ENCODE results near the gene SACM1L. TPM values are rescaled to one million over a fixed set of nuclear protein-coding genes. Genes with fewer than 3 reads are reported as not detected.

Gene SACM1L, protein sequence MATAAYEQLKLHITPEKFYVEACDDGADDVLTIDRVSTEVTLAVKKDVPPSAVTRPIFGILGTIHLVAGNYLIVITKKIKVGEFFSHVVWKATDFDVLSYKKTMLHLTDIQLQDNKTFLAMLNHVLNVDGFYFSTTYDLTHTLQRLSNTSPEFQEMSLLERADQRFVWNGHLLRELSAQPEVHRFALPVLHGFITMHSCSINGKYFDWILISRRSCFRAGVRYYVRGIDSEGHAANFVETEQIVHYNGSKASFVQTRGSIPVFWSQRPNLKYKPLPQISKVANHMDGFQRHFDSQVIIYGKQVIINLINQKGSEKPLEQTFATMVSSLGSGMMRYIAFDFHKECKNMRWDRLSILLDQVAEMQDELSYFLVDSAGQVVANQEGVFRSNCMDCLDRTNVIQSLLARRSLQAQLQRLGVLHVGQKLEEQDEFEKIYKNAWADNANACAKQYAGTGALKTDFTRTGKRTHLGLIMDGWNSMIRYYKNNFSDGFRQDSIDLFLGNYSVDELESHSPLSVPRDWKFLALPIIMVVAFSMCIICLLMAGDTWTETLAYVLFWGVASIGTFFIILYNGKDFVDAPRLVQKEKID
- total RNA-seq: 10 to 100 TPM; 48.8 to 52.5 (median 49.2) TPM

DNA sequence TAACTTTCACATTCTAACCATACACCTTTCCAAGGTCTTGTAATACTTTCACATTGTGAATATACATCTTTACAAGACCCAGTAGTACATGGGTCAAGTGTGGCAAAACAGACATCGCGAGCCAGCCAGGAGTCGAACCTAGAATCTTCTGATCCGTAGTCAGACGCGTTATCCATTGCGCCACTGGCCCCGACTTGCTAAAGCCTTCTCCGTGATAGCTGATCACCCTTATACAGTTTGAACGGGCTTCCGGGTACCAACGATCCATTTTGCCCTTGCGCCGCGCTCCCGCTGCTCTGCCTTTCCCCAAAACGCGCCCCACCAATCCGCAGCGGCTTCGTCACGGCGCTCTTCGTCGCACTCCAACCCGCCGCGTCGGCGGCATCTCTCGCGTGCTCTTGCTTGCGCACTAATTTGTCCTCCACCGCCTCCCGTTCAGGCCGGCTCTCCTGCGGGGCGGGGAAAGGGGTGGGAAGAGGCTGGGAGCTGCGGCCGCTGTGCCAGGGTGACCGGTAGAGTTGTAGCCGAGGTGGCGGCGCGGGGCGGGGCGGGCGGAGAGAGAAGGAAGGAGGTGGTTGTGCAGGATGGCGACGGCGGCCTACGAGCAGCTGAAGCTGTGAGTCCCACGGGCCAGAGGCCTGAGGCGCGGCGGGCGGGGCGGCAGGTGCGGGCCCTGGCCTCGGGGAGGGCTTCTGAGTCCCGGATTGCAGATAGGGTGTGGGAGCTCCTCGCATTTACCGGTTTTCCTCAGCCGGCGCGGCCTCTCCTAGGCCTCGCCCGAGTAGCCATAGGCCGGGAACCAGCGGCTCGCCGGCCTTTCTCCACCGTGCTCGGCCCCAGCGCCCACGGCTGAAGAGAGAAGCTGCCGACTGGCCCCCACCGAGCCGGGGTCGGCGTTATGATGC lies at the start of gene SACM1L:
Gene SACM1L, plus strand, starts transcription at position 515 of the 905 bp plus-strand sequence. Its CDS starts 70 bp downstream, at position 585.
- peak; percentile 93 for DNase-seq
- H3K9me3 Mint-ChIP-seq: no peaks in the 10 kb centered on the region
- peaks cover 22% of the 10 kb centered on the region for H3K36me3 Mint-ChIP-seq (ENCODE audit: insufficient read depth)
- peaks cover 50% of the 10 kb centered on the region for H3K4me1 Mint-ChIP-seq (ENCODE audit: low read depth)
- H3K4me3 Mint-ChIP-seq: peak within 1 kb of the TSS; percentile 81
- ATAC-seq: peak; percentile 89 to 91
- H3K27me3 Mint-ChIP-seq (ENCODE audit: low read depth): peaks cover 3% of the 10 kb centered on the region

DNA sequence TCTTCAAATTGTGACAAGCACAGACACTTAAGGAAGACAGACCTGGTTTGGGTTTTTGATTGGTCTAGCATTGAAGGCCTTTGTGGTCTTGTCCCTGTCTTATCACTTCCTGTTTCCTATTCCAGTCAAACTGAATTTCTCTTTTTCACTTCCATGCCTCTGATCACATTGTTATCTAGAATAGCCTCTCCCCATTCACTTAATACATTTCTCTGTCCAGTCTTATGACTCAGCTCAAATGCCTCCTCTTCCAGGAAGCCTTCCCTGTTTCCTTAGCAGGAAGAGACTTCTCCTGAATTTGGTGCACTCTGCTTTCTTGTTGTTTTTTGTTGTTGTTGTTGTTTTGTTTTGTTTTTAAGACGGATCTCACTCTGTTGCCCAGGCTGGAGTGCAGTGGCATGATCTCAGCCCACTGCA lies 49.1 kb upstream of the SACM1L start:
- DNase-seq (no peak), ATAC-seq (no peak)
- Mint-ChIP-seq H3K4me1 (ENCODE audit: low read depth) (peaks cover 7% of the 10 kb centered on the region), H3K27me3 (ENCODE audit: low read depth) (no peaks in the 10 kb centered on the region), H3K36me3 (ENCODE audit: insufficient read depth) (peaks cover 15% of the 10 kb centered on the region), H3K4me3 (no peak overlapping the region), H3K9me3 (no peaks in the 10 kb centered on the region)

- H3K4me3 Mint-ChIP-seq: no peak overlapping the region
- H3K9me3 Mint-ChIP-seq: no peaks in the 10 kb centered on the region
- no peak for DNase-seq
- H3K4me1 Mint-ChIP-seq (ENCODE audit: low read depth): peaks cover 7% of the 10 kb centered on the region
- H3K27me3 Mint-ChIP-seq (ENCODE audit: low read depth): no peaks in the 10 kb centered on the region
- peaks cover 15% of the 10 kb centered on the region for H3K36me3 Mint-ChIP-seq (ENCODE audit: insufficient read depth)
- no peak for ATAC-seq
Observed at GRCh38 chr3:45640724-45641361, 48.4 kb upstream of the SACM1L start.

- DNase-seq (no peak), ATAC-seq (no peak)
- Mint-ChIP-seq H3K4me1 (ENCODE audit: low read depth) (peaks cover 7% of the 10 kb centered on the region), H3K9me3 (no peaks in the 10 kb centered on the region), H3K4me3 (no peak overlapping the region), H3K36me3 (ENCODE audit: insufficient read depth) (peaks cover 15% of the 10 kb centered on the region), H3K27me3 (ENCODE audit: low read depth) (no peaks in the 10 kb centered on the region)
Observed at GRCh38 chr3:45641756-45642155, 47.4 kb upstream of the SACM1L start.

- no peak for ATAC-seq
- H3K4me1 Mint-ChIP-seq (ENCODE audit: low read depth): peaks cover 7% of the 10 kb centered on the region
Observed at GRCh38 chr3:45642731-45643152, 46.5 kb upstream of the SACM1L start.

DNA sequence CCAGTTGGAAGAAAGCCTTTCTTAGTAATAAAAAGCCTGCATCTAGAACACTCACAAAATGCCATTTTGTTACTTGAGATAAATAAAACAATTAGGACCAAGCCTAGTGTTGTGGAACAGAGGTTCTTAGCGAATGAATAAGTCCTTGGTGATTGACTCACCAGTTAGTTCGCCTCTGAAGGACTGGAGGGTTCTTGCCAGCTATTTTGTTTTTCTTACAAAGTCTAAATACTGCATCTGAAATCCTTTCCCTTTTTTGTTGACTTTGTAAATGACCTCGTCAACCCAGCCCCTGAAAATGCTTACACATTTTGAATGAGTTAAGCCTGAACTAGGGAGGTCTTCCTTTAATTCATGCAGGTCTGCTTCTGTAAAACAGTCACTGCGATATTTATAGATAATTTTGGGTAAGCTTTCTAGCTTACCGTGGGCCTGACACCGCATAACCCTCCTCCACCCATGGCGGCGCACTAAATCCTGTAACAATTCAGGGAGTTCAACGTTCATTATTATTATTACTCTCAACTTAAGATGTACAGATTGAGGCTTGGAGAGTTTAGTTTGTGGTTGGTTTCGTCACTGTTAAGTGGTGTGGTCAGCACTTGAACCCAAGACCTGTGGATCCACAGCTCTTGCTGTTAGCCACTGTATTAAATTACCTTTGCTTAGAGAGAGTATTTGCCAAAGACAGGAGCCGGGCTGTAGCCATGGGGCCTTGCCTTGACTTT lies 45.0 kb upstream of the SACM1L start:
- DNase-seq (no peak), ATAC-seq (no peak)
- H3K4me3 Mint-ChIP-seq: no peak overlapping the region
- H3K27me3 Mint-ChIP-seq (ENCODE audit: low read depth): no peaks in the 10 kb centered on the region
- peaks cover 7% of the 10 kb centered on the region for H3K4me1 Mint-ChIP-seq (ENCODE audit: low read depth)
- peaks cover 27% of the 10 kb centered on the region for H3K36me3 Mint-ChIP-seq (ENCODE audit: insufficient read depth)
- peaks cover 17% of the 10 kb centered on the region for H3K9me3 Mint-ChIP-seq

More at GRCh38 chr3:45642731-45643152, 46.5 kb upstream of the SACM1L start:
- no peak for DNase-seq
- Mint-ChIP-seq H3K27me3 (ENCODE audit: low read depth) (no peaks in the 10 kb centered on the region), H3K36me3 (ENCODE audit: insufficient read depth) (peaks cover 15% of the 10 kb centered on the region), H3K4me3 (no peak overlapping the region), H3K9me3 (peaks cover 3% of the 10 kb centered on the region)

- Mint-ChIP-seq H3K4me1 (ENCODE audit: low read depth) (peaks cover 5% of the 10 kb centered on the region), H3K4me3 (no peak overlapping the region), H3K36me3 (ENCODE audit: insufficient read depth) (peaks cover 27% of the 10 kb centered on the region), H3K27me3 (ENCODE audit: low read depth) (no peaks in the 10 kb centered on the region), H3K9me3 (peaks cover 19% of the 10 kb centered on the region)
- ATAC-seq (no peak), DNase-seq (no peak)
Observed at GRCh38 chr3:45644791-45645201, 44.4 kb upstream of the SACM1L start.

- ATAC-seq (no peak), DNase-seq (no peak)
- Mint-ChIP-seq H3K36me3 (ENCODE audit: insufficient read depth) (peaks cover 34% of the 10 kb centered on the region), H3K4me1 (ENCODE audit: low read depth) (peaks cover 6% of the 10 kb centered on the region), H3K4me3 (no peak overlapping the region), H3K9me3 (peaks cover 21% of the 10 kb centered on the region), H3K27me3 (ENCODE audit: low read depth) (no peaks in the 10 kb centered on the region)
Observed at GRCh38 chr3:45646051-45646585, 43.1 kb upstream of the SACM1L start.

GRCh38 chr3:45647148-45647619 lies 42.0 kb upstream of the SACM1L start:
- no peaks in the 10 kb centered on the region for H3K27me3 Mint-ChIP-seq (ENCODE audit: low read depth)
- no peak for DNase-seq
- no peak for ATAC-seq
- H3K4me1 Mint-ChIP-seq (ENCODE audit: low read depth): peaks cover 6% of the 10 kb centered on the region
- H3K36me3 Mint-ChIP-seq (ENCODE audit: insufficient read depth): peaks cover 33% of the 10 kb centered on the region
- peaks cover 21% of the 10 kb centered on the region for H3K9me3 Mint-ChIP-seq
- H3K4me3 Mint-ChIP-seq: no peak overlapping the region

DNA sequence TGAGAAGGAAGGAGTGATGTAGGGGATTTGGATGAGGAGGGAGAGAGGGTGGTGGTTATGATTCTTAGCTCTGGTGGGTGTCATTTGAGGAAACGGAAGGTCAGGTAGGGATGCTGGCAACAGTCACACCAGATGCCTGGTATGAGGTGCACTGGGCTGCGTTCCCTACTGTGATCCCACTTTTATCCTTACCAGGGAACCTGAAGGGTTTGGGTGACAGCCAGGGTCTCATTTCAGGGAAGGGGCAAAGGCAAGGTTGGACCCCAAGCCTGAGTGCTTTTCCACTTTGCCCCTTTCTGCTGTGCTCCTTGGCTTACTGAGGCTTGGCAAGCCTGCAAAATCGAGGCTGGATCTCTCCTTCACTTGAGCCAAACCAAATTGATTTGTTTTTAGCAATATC lies 36.0 kb upstream of the SACM1L start:
- no peak for DNase-seq
- Mint-ChIP-seq H3K4me1 (ENCODE audit: low read depth) (peaks cover 17% of the 10 kb centered on the region), H3K36me3 (ENCODE audit: insufficient read depth) (peaks cover 19% of the 10 kb centered on the region), H3K4me3 (no peak overlapping the region), H3K27me3 (ENCODE audit: low read depth) (no peaks in the 10 kb centered on the region), H3K9me3 (peaks cover 14% of the 10 kb centered on the region)
- no peak for ATAC-seq

GRCh38 chr3:45654397-45654944 lies 34.7 kb upstream of the SACM1L start:
- Mint-ChIP-seq H3K36me3 (ENCODE audit: insufficient read depth) (peaks cover 11% of the 10 kb centered on the region), H3K4me3 (no peak overlapping the region), H3K27me3 (ENCODE audit: low read depth) (no peaks in the 10 kb centered on the region), H3K9me3 (peaks cover 5% of the 10 kb centered on the region), H3K4me1 (ENCODE audit: low read depth) (peaks cover 17% of the 10 kb centered on the region)
- no peak for DNase-seq
- ATAC-seq: no peak

- ATAC-seq: no peak
- H3K4me3 Mint-ChIP-seq: no peak overlapping the region
- H3K36me3 Mint-ChIP-seq (ENCODE audit: insufficient read depth): peaks cover 3% of the 10 kb centered on the region
- H3K9me3 Mint-ChIP-seq: no peaks in the 10 kb centered on the region
- peaks cover 19% of the 10 kb centered on the region for H3K4me1 Mint-ChIP-seq (ENCODE audit: low read depth)
- H3K27me3 Mint-ChIP-seq (ENCODE audit: low read depth): no peaks in the 10 kb centered on the region
- no peak for DNase-seq
Observed at GRCh38 chr3:45655906-45656305, 33.3 kb upstream of the SACM1L start.
